Nephron (organoid): ENCODE measurements around the gene PTPRB.

Experiments used
- H3K27ac Mint-ChIP-seq, 3 experiments: 2 replicates each; pipeline ENCODE4 v1.8.0; 2020; ENCODE audit warnings: mixed read lengths in 3 of 3, mild to moderate bottlenecking in 2 of 3, moderate library complexity in 1 of 3
- H3K27me3 Mint-ChIP-seq: 2 replicates; pipeline ENCODE4 v1.8.0; 2021; ENCODE audit warnings: low read depth, mild to moderate bottlenecking, moderate library complexity, mixed read lengths
- H3K36me3 Mint-ChIP-seq: 2 replicates; pipeline ENCODE4 v1.8.0; 2020; ENCODE audit warnings: low read depth, mixed read lengths
- H3K4me1 Mint-ChIP-seq: 2 replicates; pipeline ENCODE4 v1.8.0; 2020; ENCODE audit warnings: mixed read lengths
- H3K4me3 Mint-ChIP-seq, 3 experiments: 2 replicates each; pipeline ENCODE4 v1.8.0; 2020; ENCODE audit warnings: mild to moderate bottlenecking in 3 of 3, mixed read lengths in 3 of 3, moderate library complexity in 2 of 3
- H3K9me3 Mint-ChIP-seq: 2 replicates; pipeline ENCODE4 v1.8.0; 2020; ENCODE audit warnings: mixed read lengths
- CTCF ChIP-seq, 3 experiments: fragments of 200-600 bp; sonication (generic); IDR thresholded peaks; one replicate each; pipeline ENCODE4 v1.5.0; 2021; ENCODE audit warnings: antibody characterized with exemption in 3 of 3; ENCODE audit not compliant: unreplicated experiment in 3 of 3

The PTPRB gene

GRCh38 chr12:70640901-70641300 lies 3.7 kb upstream of the PTPRB start:
- H3K27me3 Mint-ChIP-seq: peaks cover 9% of the 10 kb centered on the region
- H3K36me3 Mint-ChIP-seq: no peaks in the 10 kb centered on the region
- H3K4me3 Mint-ChIP-seq: no peak overlapping the region
- no peak for TF ChIP-seq CTCF (IDR thresholded peaks at IDR 0.05; ENCODE audit: unreplicated experiment in 3 of 3)
- H3K9me3 Mint-ChIP-seq: no peaks in the 10 kb centered on the region
- H3K4me1 Mint-ChIP-seq: peaks cover 5% of the 10 kb centered on the region
- no peak overlapping the region for H3K27ac Mint-ChIP-seq

- no peak overlapping the region for H3K27ac Mint-ChIP-seq
- peaks cover 9% of the 10 kb centered on the region for H3K27me3 Mint-ChIP-seq
- no peaks in the 10 kb centered on the region for H3K36me3 Mint-ChIP-seq
- no peak overlapping the region for H3K4me3 Mint-ChIP-seq
- TF ChIP-seq CTCF (IDR thresholded peaks at IDR 0.05; ENCODE audit: unreplicated experiment in 3 of 3): no peak
- H3K4me1 Mint-ChIP-seq: no peaks in the 10 kb centered on the region
- no peaks in the 10 kb centered on the region for H3K9me3 Mint-ChIP-seq
Observed at GRCh38 chr12:70639535-70639934, 2.3 kb upstream of the PTPRB start.

- no peak overlapping the region for H3K4me3 Mint-ChIP-seq
- H3K27me3 Mint-ChIP-seq: peaks cover 9% of the 10 kb centered on the region
- H3K9me3 Mint-ChIP-seq: no peaks in the 10 kb centered on the region
- TF ChIP-seq CTCF (IDR thresholded peaks at IDR 0.05; ENCODE audit: unreplicated experiment in 3 of 3): no peak
- no peaks in the 10 kb centered on the region for H3K4me1 Mint-ChIP-seq
- no peak overlapping the region for H3K27ac Mint-ChIP-seq
- no peaks in the 10 kb centered on the region for H3K36me3 Mint-ChIP-seq
Observed at GRCh38 chr12:70638639-70639360, 1.6 kb upstream of the PTPRB start.

- H3K27me3 Mint-ChIP-seq: peaks cover 9% of the 10 kb centered on the region
- H3K4me1 Mint-ChIP-seq: no peaks in the 10 kb centered on the region
- no peaks in the 10 kb centered on the region for H3K9me3 Mint-ChIP-seq
- H3K36me3 Mint-ChIP-seq: no peaks in the 10 kb centered on the region
- no peak for TF ChIP-seq CTCF (IDR thresholded peaks at IDR 0.05; ENCODE audit: unreplicated experiment in 3 of 3)
- H3K27ac Mint-ChIP-seq: no peak overlapping the region
- no peak overlapping the region for H3K4me3 Mint-ChIP-seq
Observed at GRCh38 chr12:70635755-70636154, 1.5 kb downstream of the PTPRB start.

GRCh38 chr12:70628701-70629480 lies 8.3 kb downstream of the PTPRB start:
- H3K36me3 Mint-ChIP-seq: no peaks in the 10 kb centered on the region
- H3K4me1 Mint-ChIP-seq: no peaks in the 10 kb centered on the region
- peaks cover 10% of the 10 kb centered on the region for H3K9me3 Mint-ChIP-seq
- H3K27ac Mint-ChIP-seq: no peak overlapping the region
- no peak overlapping the region for H3K4me3 Mint-ChIP-seq
- TF ChIP-seq CTCF (IDR thresholded peaks at IDR 0.05; ENCODE audit: unreplicated experiment in 3 of 3): no peak
- H3K27me3 Mint-ChIP-seq: peaks cover 10% of the 10 kb centered on the region
